ENCODE measurements around the gene KLHL2.

The KLHL2 gene

GRCh38 chr4:165191814-165192499 lies 15.4 kb upstream of the KLHL2 start:
- Mint-ChIP-seq H3K4me1 (ENCODE audit: low read depth) (peaks cover 21% of the 10 kb centered on the region), H3K27me3 (ENCODE audit: low read depth) (no peaks in the 10 kb centered on the region), H3K36me3 (ENCODE audit: low read depth) (no peaks in the 10 kb centered on the region), H3K27ac (no peak overlapping the region), H3K4me3 (no peak overlapping the region), H3K9me3 (peaks cover 3% of the 10 kb centered on the region)
- DNase-seq (ENCODE audit: low spot score), result no peak

GRCh38 chr4:165192500-165192898 lies 14.9 kb upstream of the KLHL2 start:
- Mint-ChIP-seq H3K27me3 (ENCODE audit: low read depth) (no peaks in the 10 kb centered on the region), H3K4me3 (no peak overlapping the region), H3K27ac (no peak overlapping the region), H3K4me1 (ENCODE audit: low read depth) (peaks cover 21% of the 10 kb centered on the region), H3K9me3 (peaks cover 3% of the 10 kb centered on the region), H3K36me3 (ENCODE audit: low read depth) (no peaks in the 10 kb centered on the region)
- no peak for DNase-seq (ENCODE audit: low spot score)

- DNase-seq (ENCODE audit: low spot score), result no peak
- Mint-ChIP-seq H3K4me3 (no peak overlapping the region), H3K27me3 (ENCODE audit: low read depth) (no peaks in the 10 kb centered on the region), H3K27ac (no peak overlapping the region), H3K36me3 (ENCODE audit: low read depth) (no peaks in the 10 kb centered on the region), H3K9me3 (peaks cover 3% of the 10 kb centered on the region), H3K4me1 (ENCODE audit: low read depth) (peaks cover 23% of the 10 kb centered on the region)
These were observed 14.4 kb upstream of the KLHL2 start for GRCh38 chr4:165192956-165193355.

- no peak overlapping the region for H3K4me3 Mint-ChIP-seq
- no peaks in the 10 kb centered on the region for H3K27me3 Mint-ChIP-seq (ENCODE audit: low read depth)
- H3K4me1 Mint-ChIP-seq (ENCODE audit: low read depth), result peaks cover 24% of the 10 kb centered on the region
- no peak overlapping the region for H3K27ac Mint-ChIP-seq
- H3K9me3 Mint-ChIP-seq, result no peaks in the 10 kb centered on the region
- H3K36me3 Mint-ChIP-seq (ENCODE audit: low read depth), result no peaks in the 10 kb centered on the region
- DNase-seq (ENCODE audit: low spot score), result no peak
These were observed 13.0 kb upstream of the KLHL2 start for GRCh38 chr4:165194368-165194767.

GRCh38 chr4:165198329-165198728 lies 9.0 kb upstream of the KLHL2 start:
- Mint-ChIP-seq H3K36me3 (ENCODE audit: low read depth) (no peaks in the 10 kb centered on the region), H3K9me3 (no peaks in the 10 kb centered on the region), H3K4me1 (ENCODE audit: low read depth) (peaks cover 6% of the 10 kb centered on the region), H3K27ac (no peak overlapping the region), H3K4me3 (no peak overlapping the region), H3K27me3 (ENCODE audit: low read depth) (no peaks in the 10 kb centered on the region)
- DNase-seq (ENCODE audit: low spot score), result no peak

- DNase-seq (ENCODE audit: low spot score), result no peak
- Mint-ChIP-seq H3K36me3 (ENCODE audit: low read depth) (no peaks in the 10 kb centered on the region), H3K4me1 (ENCODE audit: low read depth) (peaks cover 14% of the 10 kb centered on the region), H3K27ac (no peak overlapping the region), H3K4me3 (no peak overlapping the region), H3K9me3 (no peaks in the 10 kb centered on the region), H3K27me3 (ENCODE audit: low read depth) (no peaks in the 10 kb centered on the region)
These were observed 8.1 kb upstream of the KLHL2 start for GRCh38 chr4:165199286-165199685.

- no peaks in the 10 kb centered on the region for H3K27me3 Mint-ChIP-seq (ENCODE audit: low read depth)
- no peaks in the 10 kb centered on the region for H3K36me3 Mint-ChIP-seq (ENCODE audit: low read depth)
- no peaks in the 10 kb centered on the region for H3K9me3 Mint-ChIP-seq
- H3K4me3 Mint-ChIP-seq, result no peak overlapping the region
- H3K4me1 Mint-ChIP-seq (ENCODE audit: low read depth), result peaks cover 15% of the 10 kb centered on the region
- H3K27ac Mint-ChIP-seq, result no peak overlapping the region
- DNase-seq (ENCODE audit: low spot score), result no peak
These were observed 7.6 kb upstream of the KLHL2 start for GRCh38 chr4:165199722-165200121.

GRCh38 chr4:165201806-165202205 lies 5.6 kb upstream of the KLHL2 start:
- no peaks in the 10 kb centered on the region for H3K9me3 Mint-ChIP-seq
- H3K4me1 Mint-ChIP-seq (ENCODE audit: low read depth), result peaks cover 29% of the 10 kb centered on the region
- no peak for DNase-seq (ENCODE audit: low spot score)

GRCh38 chr4:165203541-165204461 lies 3.6 kb upstream of the KLHL2 start:
- Mint-ChIP-seq H3K36me3 (ENCODE audit: low read depth) (no peaks in the 10 kb centered on the region), H3K9me3 (no peaks in the 10 kb centered on the region), H3K27me3 (ENCODE audit: low read depth) (no peaks in the 10 kb centered on the region), H3K4me1 (ENCODE audit: low read depth) (peaks cover 35% of the 10 kb centered on the region), H3K27ac (peak overlapping the region; percentile 76), H3K4me3 (peak overlapping the region; percentile 32)
- peak; percentile 36 for DNase-seq (ENCODE audit: low spot score)

More at GRCh38 chr4:165201806-165202205, 5.6 kb upstream of the KLHL2 start:
- Mint-ChIP-seq H3K27me3 (ENCODE audit: low read depth) (no peaks in the 10 kb centered on the region), H3K27ac (no peak overlapping the region), H3K36me3 (ENCODE audit: low read depth) (no peaks in the 10 kb centered on the region), H3K4me3 (no peak overlapping the region)

- peak; percentile 32 for DNase-seq (ENCODE audit: low spot score)
- H3K4me1 Mint-ChIP-seq (ENCODE audit: low read depth), result peaks cover 40% of the 10 kb centered on the region
- no peaks in the 10 kb centered on the region for H3K27me3 Mint-ChIP-seq (ENCODE audit: low read depth)
- H3K36me3 Mint-ChIP-seq (ENCODE audit: low read depth), result peaks cover 3% of the 10 kb centered on the region
- peak overlapping the region; percentile 1 for H3K4me3 Mint-ChIP-seq
- H3K9me3 Mint-ChIP-seq, result no peaks in the 10 kb centered on the region
- H3K27ac Mint-ChIP-seq, result peak overlapping the region; percentile 76
These were observed 2.9 kb upstream of the KLHL2 start for GRCh38 chr4:165204462-165204830.

GRCh38 chr4:165207016-165207430 lies 338 bp upstream of the KLHL2 start:
- no peaks in the 10 kb centered on the region for H3K27me3 Mint-ChIP-seq (ENCODE audit: low read depth)
- peak overlapping the region; percentile 82 for H3K4me3 Mint-ChIP-seq
- peaks cover 58% of the 10 kb centered on the region for H3K4me1 Mint-ChIP-seq (ENCODE audit: low read depth)
- H3K27ac Mint-ChIP-seq, result peak overlapping the region; percentile 77
- no peak for DNase-seq (ENCODE audit: low spot score)
- peaks cover 6% of the 10 kb centered on the region for H3K36me3 Mint-ChIP-seq (ENCODE audit: low read depth)
- H3K9me3 Mint-ChIP-seq, result no peaks in the 10 kb centered on the region

- peaks cover 69% of the 10 kb centered on the region for H3K4me1 Mint-ChIP-seq (ENCODE audit: low read depth)
- H3K36me3 Mint-ChIP-seq (ENCODE audit: low read depth), result peaks cover 6% of the 10 kb centered on the region
- H3K4me3 Mint-ChIP-seq, result peak overlapping the region; percentile 91
- no peak for DNase-seq (ENCODE audit: low spot score)
- H3K27ac Mint-ChIP-seq, result peak overlapping the region; percentile 84
- no peaks in the 10 kb centered on the region for H3K9me3 Mint-ChIP-seq
- H3K27me3 Mint-ChIP-seq (ENCODE audit: low read depth), result no peaks in the 10 kb centered on the region
These were observed 876 bp downstream of the KLHL2 start for GRCh38 chr4:165208221-165208652.

- peak overlapping the region; percentile 91 for H3K4me3 Mint-ChIP-seq
- H3K27ac Mint-ChIP-seq, result peak overlapping the region; percentile 18
- H3K9me3 Mint-ChIP-seq, result no peaks in the 10 kb centered on the region
- no peaks in the 10 kb centered on the region for H3K27me3 Mint-ChIP-seq (ENCODE audit: low read depth)
- DNase-seq (ENCODE audit: low spot score), result peak; percentile 38
- H3K36me3 Mint-ChIP-seq (ENCODE audit: low read depth), result peaks cover 6% of the 10 kb centered on the region
- peaks cover 67% of the 10 kb centered on the region for H3K4me1 Mint-ChIP-seq (ENCODE audit: low read depth)
These were observed 1.5 kb downstream of the KLHL2 start for GRCh38 chr4:165208741-165209388.

GRCh38 chr4:165209796-165210195 lies 2.4 kb downstream of the KLHL2 start:
- no peak for DNase-seq (ENCODE audit: low spot score)
- no peaks in the 10 kb centered on the region for H3K9me3 Mint-ChIP-seq
- no peak overlapping the region for H3K27ac Mint-ChIP-seq
- no peak overlapping the region for H3K4me3 Mint-ChIP-seq
- H3K4me1 Mint-ChIP-seq (ENCODE audit: low read depth), result peaks cover 67% of the 10 kb centered on the region
- no peaks in the 10 kb centered on the region for H3K27me3 Mint-ChIP-seq (ENCODE audit: low read depth)
- H3K36me3 Mint-ChIP-seq (ENCODE audit: low read depth), result peaks cover 6% of the 10 kb centered on the region
